HG02973 (cell line): Measurements from ENCODE around the gene WDR7.
A peak's percentile ranks its signal among the peaks of the same experiment; 100 is the strongest.

Experiments used
- ATAC-seq: cut with Tn5 transposase; IDR thresholded peaks from one replicate; pipeline ENCODE4 v1.9.1; 2021; ENCODE audit warnings: moderate library complexity; ENCODE audit not compliant: unreplicated experiment

Gene WDR7

GRCh38 chr18:56650944-56651770 is at the start of gene WDR7:
TSS of gene WDR7 (plus strand) at chr18:56651359. CDS start at chr18:56672516, 21,157 bp downstream.
- peak; percentile 94 for ATAC-seq

- ATAC-seq = no peak
These were observed 44.5 kb upstream of the WDR7 start for GRCh38 chr18:56606618-56607017.

- ATAC-seq = no peak
These were observed 35.2 kb upstream of the WDR7 start for GRCh38 chr18:56615738-56616520.

- ATAC-seq = no peak
These were observed 23.2 kb upstream of the WDR7 start for GRCh38 chr18:56627991-56628390.

- no peak for ATAC-seq
These were observed 18.8 kb upstream of the WDR7 start for GRCh38 chr18:56632070-56633022.

- no peak for ATAC-seq
These were observed 16.2 kb upstream of the WDR7 start for GRCh38 chr18:56635007-56635406.

GRCh38 chr18:56637176-56637575 is 14.0 kb upstream of the WDR7 start:
- ATAC-seq = no peak

GRCh38 chr18:56637711-56638231 is 13.4 kb upstream of the WDR7 start:
- ATAC-seq = peak; percentile 13

GRCh38 chr18:56638232-56639103 is 12.7 kb upstream of the WDR7 start, which contains the start of gene TXNL1:
TSS of gene TXNL1 (minus strand) at chr18:56638592. CDS start at chr18:56638440, 152 bp downstream.
- peak; percentile 96 for ATAC-seq

- ATAC-seq = no peak
These were observed 12.1 kb upstream of the WDR7 start for GRCh38 chr18:56639104-56639381.

- ATAC-seq = no peak
These were observed 11.6 kb upstream of the WDR7 start for GRCh38 chr18:56639571-56639970.

- no peak for ATAC-seq
These were observed 9.3 kb upstream of the WDR7 start for GRCh38 chr18:56641714-56642337.

GRCh38 chr18:56643381-56643780 is 7.8 kb upstream of the WDR7 start:
- ATAC-seq = no peak

GRCh38 chr18:56645415-56646016 is 5.6 kb upstream of the WDR7 start:
- ATAC-seq = no peak

GRCh38 chr18:56647071-56647470 is 4.1 kb upstream of the WDR7 start:
- ATAC-seq = no peak

GRCh38 chr18:56647951-56648893 is 2.9 kb upstream of the WDR7 start:
- ATAC-seq = no peak

GRCh38 chr18:56649996-56650395 is 1.2 kb upstream of the WDR7 start:
- no peak for ATAC-seq

- no peak for ATAC-seq
These were observed 573 bp downstream of the WDR7 start for GRCh38 chr18:56651771-56652092.
